Activated T-helper 1 cell treated with anti-CD3 and anti-CD28 coated beads, Interleukin-2, amount 50 U/mL, for 16 hours (primary cell): ENCODE data around the gene GAGE2A.
"Not testable (repeated sequence)": the region's sequence is repeated elsewhere in the genome, so short reads cannot be mapped to it uniquely, and the experiment has no call there.

Experiments
- DNase-seq, 2 donors: peaks; one replicate each; pipeline ENCODE4 v3.0.0-alpha.2; 2020; ENCODE audit warnings: low read depth in 1 of 2, low spot score in 1 of 2

Gene GAGE2A, protein sequence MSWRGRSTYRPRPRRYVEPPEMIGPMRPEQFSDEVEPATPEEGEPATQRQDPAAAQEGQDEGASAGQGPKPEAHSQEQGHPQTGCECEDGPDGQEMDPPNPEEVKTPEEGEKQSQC

DNA sequence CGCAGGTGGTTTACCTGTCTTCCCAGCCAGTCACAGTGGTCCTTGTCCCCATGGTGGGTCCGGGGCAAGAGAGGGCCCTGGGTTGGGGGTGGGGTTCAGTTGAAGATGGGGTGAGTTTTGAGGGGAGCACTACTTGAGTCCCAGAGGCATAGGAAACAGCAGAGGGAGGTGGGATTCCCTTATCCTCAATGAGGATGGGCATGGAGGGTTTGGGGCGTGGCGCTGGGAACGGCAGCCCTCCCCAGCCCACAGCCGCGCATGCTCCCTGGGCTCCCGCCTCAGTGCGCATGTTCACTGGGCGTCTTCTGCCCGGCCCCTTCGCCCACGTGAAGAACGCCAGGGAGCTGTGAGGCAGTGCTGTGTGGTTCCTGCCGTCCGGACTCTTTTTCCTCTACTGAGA lies at the start of gene GAGE2A:
Gene GAGE2A (plus strand): TSS at position 301 of the 400 bp plus-strand sequence. CDS start 1,155 bp downstream, outside the sequence.
- DNase-seq = not testable (repeated sequence)

DNA sequence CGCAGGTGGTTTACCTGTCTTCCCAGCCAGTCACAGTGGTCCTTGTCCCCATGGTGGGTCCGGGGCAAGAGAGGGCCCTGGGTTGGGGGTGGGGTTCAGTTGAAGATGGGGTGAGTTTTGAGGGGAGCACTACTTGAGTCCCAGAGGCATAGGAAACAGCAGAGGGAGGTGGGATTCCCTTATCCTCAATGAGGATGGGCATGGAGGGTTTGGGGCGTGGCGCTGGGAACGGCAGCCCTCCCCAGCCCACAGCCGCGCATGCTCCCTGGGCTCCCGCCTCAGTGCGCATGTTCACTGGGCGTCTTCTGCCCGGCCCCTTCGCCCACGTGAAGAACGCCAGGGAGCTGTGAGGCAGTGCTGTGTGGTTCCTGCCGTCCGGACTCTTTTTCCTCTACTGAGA lies 47.9 kb upstream of the GAGE2A start, which contains the start of gene GAGE12D:
Gene GAGE12D (plus strand): TSS at position 301 of the 400 bp plus-strand sequence. CDS start 1,155 bp downstream, outside the sequence.
- DNase-seq = not testable (repeated sequence)

DNA sequence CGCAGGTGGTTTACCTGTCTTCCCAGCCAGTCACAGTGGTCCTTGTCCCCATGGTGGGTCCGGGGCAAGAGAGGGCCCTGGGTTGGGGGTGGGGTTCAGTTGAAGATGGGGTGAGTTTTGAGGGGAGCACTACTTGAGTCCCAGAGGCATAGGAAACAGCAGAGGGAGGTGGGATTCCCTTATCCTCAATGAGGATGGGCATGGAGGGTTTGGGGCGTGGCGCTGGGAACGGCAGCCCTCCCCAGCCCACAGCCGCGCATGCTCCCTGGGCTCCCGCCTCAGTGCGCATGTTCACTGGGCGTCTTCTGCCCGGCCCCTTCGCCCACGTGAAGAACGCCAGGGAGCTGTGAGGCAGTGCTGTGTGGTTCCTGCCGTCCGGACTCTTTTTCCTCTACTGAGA lies 38.3 kb upstream of the GAGE2A start, which contains the start of gene GAGE12E:
Gene GAGE12E (plus strand): TSS at position 301 of the 400 bp plus-strand sequence. CDS start 1,155 bp downstream, outside the sequence.
- DNase-seq = not testable (repeated sequence)

DNA sequence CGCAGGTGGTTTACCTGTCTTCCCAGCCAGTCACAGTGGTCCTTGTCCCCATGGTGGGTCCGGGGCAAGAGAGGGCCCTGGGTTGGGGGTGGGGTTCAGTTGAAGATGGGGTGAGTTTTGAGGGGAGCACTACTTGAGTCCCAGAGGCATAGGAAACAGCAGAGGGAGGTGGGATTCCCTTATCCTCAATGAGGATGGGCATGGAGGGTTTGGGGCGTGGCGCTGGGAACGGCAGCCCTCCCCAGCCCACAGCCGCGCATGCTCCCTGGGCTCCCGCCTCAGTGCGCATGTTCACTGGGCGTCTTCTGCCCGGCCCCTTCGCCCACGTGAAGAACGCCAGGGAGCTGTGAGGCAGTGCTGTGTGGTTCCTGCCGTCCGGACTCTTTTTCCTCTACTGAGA lies 28.8 kb upstream of the GAGE2A start, which contains the start of gene GAGE12F:
Gene GAGE12F (plus strand): TSS at position 301 of the 400 bp plus-strand sequence. CDS start 1,155 bp downstream, outside the sequence.
- not testable (repeated sequence) for DNase-seq

DNA sequence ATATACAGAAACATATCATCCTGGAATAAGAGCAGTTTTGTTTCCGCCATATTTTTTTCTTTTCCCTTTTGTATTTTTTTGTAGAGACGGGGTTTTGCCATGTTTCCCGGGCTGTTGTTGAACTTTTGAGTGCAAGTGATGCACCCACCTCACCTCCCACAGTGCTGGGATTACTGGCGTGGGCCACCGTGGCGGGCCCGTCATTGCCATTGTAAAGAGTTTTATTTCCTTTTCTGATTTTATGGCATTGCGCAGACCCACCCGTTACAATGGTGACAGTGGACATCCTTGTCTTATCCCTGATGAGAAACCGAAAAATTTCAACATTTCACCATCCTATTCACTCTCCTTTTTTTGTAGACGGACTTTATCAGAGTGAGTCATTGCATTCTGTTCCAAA lies 20.6 kb upstream of the GAGE2A start:
- not testable (repeated sequence) for DNase-seq

DNA sequence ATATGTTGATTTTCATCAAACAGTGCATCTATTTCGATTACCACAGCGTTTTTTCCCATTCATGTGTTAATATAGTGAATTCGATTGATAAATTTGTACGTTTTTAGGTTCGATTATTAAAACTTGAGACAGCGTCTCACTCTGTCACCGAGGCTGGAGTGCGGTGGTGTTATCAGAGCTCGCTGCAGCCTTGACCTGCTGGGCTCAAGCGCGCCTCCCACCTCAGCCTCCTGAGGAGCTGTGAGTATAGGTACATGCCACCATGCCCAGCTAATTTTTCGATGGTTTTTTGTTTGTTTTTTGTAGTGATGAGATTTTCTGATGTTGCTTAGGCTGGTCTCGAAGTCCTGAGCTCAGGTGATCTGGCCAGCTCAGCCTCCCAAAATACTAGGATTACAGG lies 20.1 kb upstream of the GAGE2A start:
- DNase-seq = not testable (repeated sequence)

DNA sequence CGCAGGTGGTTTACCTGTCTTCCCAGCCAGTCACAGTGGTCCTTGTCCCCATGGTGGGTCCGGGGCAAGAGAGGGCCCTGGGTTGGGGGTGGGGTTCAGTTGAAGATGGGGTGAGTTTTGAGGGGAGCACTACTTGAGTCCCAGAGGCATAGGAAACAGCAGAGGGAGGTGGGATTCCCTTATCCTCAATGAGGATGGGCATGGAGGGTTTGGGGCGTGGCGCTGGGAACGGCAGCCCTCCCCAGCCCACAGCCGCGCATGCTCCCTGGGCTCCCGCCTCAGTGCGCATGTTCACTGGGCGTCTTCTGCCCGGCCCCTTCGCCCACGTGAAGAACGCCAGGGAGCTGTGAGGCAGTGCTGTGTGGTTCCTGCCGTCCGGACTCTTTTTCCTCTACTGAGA lies 19.2 kb upstream of the GAGE2A start, which contains the start of gene GAGE12G:
Gene GAGE12G (plus strand): TSS at position 301 of the 400 bp plus-strand sequence. CDS start 1,155 bp downstream, outside the sequence.
- DNase-seq = not testable (repeated sequence)

DNA sequence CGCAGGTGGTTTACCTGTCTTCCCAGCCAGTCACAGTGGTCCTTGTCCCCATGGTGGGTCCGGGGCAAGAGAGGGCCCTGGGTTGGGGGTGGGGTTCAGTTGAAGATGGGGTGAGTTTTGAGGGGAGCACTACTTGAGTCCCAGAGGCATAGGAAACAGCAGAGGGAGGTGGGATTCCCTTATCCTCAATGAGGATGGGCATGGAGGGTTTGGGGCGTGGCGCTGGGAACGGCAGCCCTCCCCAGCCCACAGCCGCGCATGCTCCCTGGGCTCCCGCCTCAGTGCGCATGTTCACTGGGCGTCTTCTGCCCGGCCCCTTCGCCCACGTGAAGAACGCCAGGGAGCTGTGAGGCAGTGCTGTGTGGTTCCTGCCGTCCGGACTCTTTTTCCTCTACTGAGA lies 9.6 kb upstream of the GAGE2A start, which contains the start of gene GAGE12H:
Gene GAGE12H (plus strand): TSS at position 301 of the 400 bp plus-strand sequence. CDS start 1,155 bp downstream, outside the sequence.
- DNase-seq = not testable (repeated sequence)

DNA sequence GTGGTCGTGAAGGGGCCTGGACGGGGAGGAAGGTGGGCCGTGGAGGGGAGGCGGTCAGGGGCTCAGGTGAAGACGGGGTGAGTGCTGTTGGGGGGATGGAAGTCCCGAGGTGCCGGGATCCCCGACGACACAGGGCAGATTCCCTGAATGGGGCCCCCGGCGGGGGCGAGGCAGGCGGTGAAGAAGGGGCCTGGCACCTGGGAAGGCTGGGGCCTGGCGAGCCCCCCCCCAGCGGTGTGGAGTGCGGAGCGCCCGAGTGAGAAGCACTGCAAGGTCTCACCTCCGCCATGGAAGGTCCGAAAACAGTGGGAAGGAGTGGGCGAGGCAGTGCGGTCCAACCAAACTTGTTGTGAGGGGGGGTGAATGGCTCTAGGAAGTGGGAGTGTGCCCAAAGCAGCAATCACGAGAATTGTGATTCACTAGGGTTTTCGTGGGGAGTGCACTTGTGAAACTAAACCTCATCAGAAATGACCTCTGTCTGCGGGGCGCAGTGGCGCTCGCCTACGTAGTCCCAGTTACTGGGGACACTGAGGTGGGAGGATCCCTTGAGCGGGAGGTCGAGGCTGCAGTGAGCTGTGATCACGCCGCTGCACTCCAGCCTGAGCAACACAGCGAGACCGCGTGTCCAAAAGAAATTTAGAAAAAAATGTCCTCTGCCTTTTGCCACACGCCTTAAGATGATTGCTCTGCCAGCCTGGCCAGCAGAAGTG lies 628 bp downstream of the GAGE2A start:
- DNase-seq = peak in 1 of 2 donors; percentile 0

DNA sequence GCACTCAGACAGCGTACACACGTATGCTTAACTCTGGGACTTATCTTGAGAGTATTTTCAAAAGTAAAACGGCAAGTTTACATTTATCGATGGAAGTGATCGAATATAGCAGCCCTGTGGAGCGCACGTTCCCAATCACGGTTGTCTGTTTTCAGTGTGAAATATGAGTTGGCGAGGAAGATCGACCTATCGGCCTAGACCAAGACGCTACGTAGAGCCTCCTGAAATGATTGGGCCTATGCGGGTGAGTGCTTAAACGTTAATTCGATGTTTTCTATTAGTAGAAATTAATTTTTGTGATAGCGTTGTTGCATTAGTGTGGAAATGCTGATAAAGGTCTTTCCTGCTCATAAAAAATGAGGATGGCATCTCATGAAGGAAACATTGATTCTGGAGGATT lies 1.2 kb downstream of the GAGE2A start:
- DNase-seq = not testable (repeated sequence)

DNA sequence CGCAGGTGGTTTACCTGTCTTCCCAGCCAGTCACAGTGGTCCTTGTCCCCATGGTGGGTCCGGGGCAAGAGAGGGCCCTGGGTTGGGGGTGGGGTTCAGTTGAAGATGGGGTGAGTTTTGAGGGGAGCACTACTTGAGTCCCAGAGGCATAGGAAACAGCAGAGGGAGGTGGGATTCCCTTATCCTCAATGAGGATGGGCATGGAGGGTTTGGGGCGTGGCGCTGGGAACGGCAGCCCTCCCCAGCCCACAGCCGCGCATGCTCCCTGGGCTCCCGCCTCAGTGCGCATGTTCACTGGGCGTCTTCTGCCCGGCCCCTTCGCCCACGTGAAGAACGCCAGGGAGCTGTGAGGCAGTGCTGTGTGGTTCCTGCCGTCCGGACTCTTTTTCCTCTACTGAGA lies 9.4 kb downstream of the GAGE2A start, which contains the start of gene GAGE1:
Gene GAGE1 (plus strand): TSS at position 301 of the 400 bp plus-strand sequence. CDS start 1,155 bp downstream, outside the sequence.
- not testable (repeated sequence) for DNase-seq

DNA sequence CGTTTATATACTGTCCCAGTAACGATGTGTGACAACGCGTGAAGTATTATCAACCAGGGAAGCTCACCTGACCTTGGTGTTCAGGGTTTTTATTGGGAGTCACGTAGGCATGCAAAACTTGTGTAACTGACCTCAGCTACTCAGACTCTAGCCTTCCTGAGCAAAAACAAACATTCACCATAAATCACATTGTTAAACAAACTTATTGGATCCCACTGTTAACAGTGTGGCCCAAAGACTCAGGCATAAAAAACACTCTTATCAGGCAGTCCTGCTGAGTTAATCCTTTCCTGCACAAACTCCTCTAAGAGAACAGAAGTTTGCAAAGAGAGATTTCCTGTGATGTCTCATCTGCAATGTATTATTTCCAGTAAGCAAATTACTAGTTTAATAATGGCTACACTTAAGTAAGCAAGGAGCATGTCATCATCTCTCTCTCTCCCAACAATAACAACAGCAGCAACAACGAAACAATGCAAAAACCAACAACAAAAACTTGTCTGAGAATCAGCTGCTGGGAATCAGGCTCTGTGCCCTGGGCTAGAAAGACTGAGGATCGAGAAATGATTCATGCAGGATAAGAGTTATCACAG lies 21.5 kb downstream of the GAGE2A start:
- DNase-seq = no peak

DNA sequence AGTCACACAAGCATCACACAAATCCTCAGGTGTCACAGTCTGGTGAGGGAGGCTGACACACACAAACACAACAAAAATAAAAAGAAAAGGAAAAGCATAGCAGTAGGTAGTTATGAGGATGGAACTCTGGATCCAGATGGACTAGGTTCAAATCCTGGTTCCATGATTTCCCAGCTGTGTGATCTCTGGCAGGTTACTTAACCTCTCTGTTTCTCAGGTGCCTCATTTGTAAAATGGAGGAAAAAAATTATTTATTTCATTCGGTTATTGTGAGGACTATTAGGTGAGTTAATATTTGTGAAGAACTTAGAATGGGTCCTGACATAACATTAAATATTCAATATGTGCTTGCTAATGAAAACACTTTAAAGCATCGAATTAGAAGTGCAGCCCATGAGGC lies 29.3 kb downstream of the GAGE2A start:
- no peak for DNase-seq

DNA sequence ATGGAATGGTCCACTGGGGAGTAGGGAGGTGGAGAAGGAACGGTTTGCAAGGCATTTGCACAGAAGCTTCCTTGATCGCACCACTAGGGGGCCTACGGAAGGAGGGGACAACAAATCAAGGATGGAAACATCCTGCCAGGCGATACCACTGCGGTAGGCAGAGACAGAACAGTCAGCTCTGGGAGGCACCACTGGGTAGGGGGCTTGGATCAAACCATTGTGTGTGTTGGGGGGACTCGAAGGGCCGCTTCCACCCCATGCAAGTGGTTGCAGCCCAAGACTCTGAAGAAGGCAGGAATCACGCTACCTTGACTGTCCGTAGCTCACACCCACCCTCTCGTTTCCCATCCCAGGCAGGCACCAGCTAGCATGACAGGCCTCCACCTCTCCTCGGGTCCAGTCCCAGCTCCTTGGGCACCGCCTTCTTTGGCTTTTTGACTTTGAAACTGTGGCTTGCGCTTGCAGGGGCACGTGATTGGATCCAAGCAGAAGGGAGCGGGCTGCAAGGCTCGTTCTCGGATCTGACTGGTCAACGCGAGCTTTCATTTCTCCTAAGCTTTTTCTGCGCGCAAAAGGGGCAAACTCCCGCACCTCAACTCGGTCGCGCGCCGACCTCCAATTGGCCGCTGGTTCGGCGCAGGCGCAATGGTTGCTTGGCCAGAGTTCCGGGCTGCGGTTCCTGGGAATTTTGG lies 37.9 kb downstream of the GAGE2A start:
- no peak for DNase-seq

DNA sequence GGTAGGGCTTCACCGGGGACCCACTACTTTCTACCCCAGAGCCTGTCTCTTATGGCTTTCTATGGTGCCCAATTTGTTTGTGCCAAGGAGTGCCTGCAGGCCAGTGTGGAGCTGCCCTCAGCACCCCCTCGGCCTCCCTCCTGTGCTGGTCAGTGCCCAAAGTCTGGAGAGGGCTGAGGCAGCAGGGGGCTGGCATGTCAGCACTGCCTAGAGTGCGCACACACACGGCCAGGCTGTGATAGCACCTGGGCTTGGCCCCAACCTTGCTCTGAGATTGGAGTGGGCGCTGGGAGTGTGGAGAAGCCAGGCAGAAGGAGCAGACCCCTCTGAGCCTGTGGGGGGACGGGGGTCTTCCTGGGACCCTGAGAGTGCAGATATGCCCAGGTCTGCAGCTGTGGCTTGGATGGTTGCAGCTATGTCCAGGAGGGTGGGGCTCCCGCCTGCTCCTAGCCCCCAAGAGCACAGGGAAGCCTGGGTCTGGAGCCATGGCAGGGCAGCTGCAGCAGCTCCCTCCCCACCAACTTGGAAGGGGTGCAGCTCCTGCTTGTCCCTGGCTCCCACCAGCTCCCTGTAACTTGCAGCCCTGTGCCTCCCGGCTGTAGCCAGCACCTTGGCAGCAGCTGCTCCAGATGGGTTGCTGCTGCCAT lies 55.8 kb downstream of the GAGE2A start:
- DNase-seq = no peak
